Astrocyte of the spinal cord (primary cell): Measurements from ENCODE around the gene SUPT3H.

ENCODE experiments used
- DNase-seq: peaks from one replicate; pipeline ENCODE4 v3.0.0; 2011; ENCODE audit warnings: low read depth, low spot score
- H3K4me3 ChIP-seq: 2 replicates; pipeline ENCODE4 v1.5.1; 2011; ENCODE audit warnings: low read depth, mild to moderate bottlenecking, low read length, moderate library complexity
- in situ Hi-C: cut with HindIII; loops from 2 replicates; pipeline ENCODE4 v1.10.0; 2017; ENCODE audit warnings: low sequenced_read_pairs
- TF ChIP-seq, protein P1 (sequence below): IDR thresholded peaks from 2 replicates; pipeline ENCODE4 v1.5.1; 2012; ENCODE audit warnings: low read depth, mild to moderate bottlenecking, low read length, inconsistent platforms

The SUPT3H gene

GRCh38 chr6:44831002-44831610 is 546.6 kb downstream of the SUPT3H start:
- in situ Hi-C loops: no loop called here
- peak; percentile 62 for DNase-seq
- H3K4me3 ChIP-seq: no peak overlapping the region
- TF ChIP-seq, protein P1, sequence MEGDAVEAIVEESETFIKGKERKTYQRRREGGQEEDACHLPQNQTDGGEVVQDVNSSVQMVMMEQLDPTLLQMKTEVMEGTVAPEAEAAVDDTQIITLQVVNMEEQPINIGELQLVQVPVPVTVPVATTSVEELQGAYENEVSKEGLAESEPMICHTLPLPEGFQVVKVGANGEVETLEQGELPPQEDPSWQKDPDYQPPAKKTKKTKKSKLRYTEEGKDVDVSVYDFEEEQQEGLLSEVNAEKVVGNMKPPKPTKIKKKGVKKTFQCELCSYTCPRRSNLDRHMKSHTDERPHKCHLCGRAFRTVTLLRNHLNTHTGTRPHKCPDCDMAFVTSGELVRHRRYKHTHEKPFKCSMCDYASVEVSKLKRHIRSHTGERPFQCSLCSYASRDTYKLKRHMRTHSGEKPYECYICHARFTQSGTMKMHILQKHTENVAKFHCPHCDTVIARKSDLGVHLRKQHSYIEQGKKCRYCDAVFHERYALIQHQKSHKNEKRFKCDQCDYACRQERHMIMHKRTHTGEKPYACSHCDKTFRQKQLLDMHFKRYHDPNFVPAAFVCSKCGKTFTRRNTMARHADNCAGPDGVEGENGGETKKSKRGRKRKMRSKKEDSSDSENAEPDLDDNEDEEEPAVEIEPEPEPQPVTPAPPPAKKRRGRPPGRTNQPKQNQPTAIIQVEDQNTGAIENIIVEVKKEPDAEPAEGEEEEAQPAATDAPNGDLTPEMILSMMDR: no peak

GRCh38 chr6:44829836-44830235 is 547.9 kb downstream of the SUPT3H start:
- TF ChIP-seq, protein P1: no peak
- in situ Hi-C loops: no loop called here
- no peak for DNase-seq
- no peak overlapping the region for H3K4me3 ChIP-seq

DNA sequence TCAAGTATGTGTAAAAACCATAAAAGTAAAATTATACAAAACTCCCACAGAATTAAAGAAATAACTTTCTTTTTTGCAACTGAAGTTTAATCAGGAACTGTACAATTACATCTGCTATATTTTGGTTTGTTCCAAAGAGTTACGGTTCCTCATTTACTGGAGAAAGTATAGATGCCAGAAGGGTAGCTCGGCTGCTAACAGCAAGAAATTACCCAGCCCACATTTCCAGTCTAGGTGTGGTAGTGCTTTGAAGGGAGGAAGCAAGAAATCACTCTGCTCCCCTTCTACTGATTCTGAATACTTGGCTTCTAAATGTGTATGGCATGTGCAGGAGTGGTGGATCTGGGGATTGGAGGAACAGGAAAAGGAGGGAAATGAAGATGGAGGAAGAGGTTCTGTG is 549.0 kb downstream of the SUPT3H start:
- no peak for DNase-seq
- H3K4me3 ChIP-seq: no peak overlapping the region
- TF ChIP-seq, protein P1: no peak
- in situ Hi-C loops: no loop called here

- TF ChIP-seq, protein P1: no peak
- no peak overlapping the region for H3K4me3 ChIP-seq
- DNase-seq: no peak
- in situ Hi-C loops: no loop called here
Observed at GRCh38 chr6:44826025-44826676, 551.6 kb downstream of the SUPT3H start.

DNA sequence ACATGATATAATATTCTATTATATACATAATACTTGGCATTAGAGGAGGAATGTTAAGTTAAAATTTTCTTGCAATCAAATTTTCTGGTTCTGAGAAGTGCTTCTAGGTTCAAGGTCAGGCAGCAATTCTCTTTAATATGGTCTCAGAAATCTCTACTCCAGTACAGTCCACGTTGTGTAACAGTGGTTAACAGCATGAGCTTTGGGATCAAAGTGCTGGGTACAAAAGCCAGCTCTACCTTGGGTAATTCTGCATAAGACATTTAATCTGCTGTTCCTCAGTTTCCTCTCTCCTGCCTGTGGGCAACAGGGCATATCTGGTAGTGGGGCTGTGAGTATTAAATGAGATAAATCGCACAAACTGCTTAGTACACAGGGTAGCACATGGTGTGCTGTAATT is 552.5 kb downstream of the SUPT3H start:
- TF ChIP-seq, protein P1: no peak
- H3K4me3 ChIP-seq: no peak overlapping the region
- no peak for DNase-seq
- in situ Hi-C loops: no loop called here

GRCh38 chr6:44824567-44824966 is 553.2 kb downstream of the SUPT3H start:
- in situ Hi-C loops: no loop called here

More at GRCh38 chr6:44824567-44824966, 553.2 kb downstream of the SUPT3H start:
- H3K4me3 ChIP-seq: no peak overlapping the region
- TF ChIP-seq, protein P1: no peak
- no peak for DNase-seq
